ENCODE measurements around the gene DTNB.
"Not testable (repeated sequence)": the region's sequence is repeated elsewhere in the genome, so short reads cannot be mapped to it uniquely, and the experiment has no call there.

The DTNB gene

GRCh38 chr2:25682082-25682481 is 8.7 kb upstream of the DTNB start:
- no peak for DNase-seq

- no peak for DNase-seq
Observed at GRCh38 chr2:25677877-25678276, 4.5 kb upstream of the DTNB start.

DNA sequence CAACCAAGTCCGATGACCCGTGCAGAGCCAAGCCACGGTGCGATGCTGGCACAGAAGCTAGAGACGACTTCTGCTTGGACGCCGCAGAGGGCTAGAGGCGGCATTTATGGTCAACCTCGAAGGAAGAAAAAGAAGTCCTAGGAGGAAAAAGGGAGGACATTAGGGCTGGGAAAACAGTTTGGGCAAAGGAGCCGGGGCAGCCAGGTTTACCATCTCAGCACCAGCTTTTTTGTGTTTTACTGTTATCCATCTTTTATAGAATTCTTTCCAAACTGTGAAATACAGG is 643 bp upstream of the DTNB start:
- no peak for DNase-seq

DNA sequence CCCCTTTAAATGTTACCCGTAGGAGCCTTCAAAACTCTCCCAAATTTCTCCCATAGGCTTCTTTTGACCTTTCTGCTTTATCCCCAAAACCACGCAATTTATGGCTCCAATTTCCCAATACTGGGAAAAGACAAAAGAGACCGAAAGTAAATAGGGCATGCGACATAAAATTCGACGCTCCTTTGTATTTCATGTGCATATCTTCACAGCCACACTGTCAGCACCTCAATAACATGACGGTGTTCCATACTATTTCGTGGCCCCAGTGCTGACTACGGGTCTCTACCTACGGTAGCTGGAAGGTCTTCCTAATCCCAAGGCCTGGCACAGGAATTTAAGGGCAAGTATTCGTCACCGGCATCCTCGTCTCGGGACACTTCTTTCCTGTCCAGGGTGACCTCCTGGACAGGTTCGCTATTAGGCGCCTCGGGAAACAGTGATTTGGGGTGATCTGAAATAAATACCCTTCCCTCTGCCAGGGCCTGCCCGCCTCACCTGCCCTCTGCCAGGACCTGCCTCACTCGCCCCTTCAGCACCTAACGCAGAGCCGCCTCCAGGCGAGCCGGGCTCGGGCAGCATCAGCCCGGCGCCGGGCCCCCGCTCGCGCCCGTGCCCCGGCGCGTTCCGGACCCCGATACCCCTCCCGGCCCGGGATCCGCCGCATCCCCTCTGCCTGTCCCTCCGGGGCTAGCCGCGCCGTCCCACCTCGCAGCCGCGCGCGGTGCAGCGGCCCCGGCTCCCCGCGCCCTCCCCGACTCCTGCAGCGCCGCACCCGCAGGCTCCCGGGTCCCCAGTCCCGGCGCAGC is 680 bp downstream of the DTNB start:
- no peak for DNase-seq

GRCh38 chr2:25671622-25672021 is 1.8 kb downstream of the DTNB start:
- no peak for DNase-seq

- DNase-seq, result no peak
Observed at GRCh38 chr2:25669520-25669919, 3.9 kb downstream of the DTNB start.

DNA sequence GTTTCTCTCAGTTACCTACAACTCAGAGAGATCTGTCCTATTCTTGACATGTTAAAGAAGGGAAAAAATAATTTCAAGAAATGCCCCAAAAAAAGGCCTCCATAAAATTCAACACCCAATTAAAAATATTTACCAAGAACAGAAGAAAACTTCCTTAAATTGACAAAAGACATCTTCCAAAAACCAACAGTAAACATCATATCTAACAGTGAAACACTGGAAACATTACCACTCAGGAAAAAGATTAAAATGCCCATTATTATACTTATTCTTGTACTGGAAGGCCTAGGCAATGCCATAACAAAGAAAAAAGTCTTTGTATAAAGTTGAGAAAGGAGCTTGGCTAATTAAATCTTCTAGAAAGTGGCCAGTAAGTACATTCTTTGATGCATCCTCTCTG is 7.2 kb downstream of the DTNB start:
- DNase-seq, result no peak

DNA sequence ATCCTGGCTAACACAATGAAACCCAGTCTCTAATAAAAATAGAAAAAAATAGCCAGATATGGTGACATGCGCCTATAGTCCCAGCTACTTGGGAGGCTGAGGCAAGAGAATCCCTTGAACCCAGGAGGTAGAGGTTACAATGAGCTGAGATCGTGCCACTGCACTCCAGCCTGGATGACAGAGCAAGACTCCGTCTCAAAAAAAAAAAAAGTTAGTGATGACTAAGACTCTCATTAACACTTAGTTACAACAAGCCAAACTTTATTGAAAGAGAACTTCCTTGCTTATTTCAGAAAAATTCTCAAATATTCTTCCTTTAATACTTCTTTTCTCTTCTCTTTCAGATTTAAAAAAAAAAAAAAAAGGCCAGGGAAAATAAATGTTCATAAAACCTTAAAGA is 7.9 kb downstream of the DTNB start:
- not testable (repeated sequence) for DNase-seq

GRCh38 chr2:25664965-25665307 is 8.4 kb downstream of the DTNB start:
- DNase-seq, result no peak

GRCh38 chr2:25664183-25664964 is 9.0 kb downstream of the DTNB start:
- no peak for DNase-seq

- DNase-seq, result no peak
Observed at GRCh38 chr2:25655316-25655715, 18.1 kb downstream of the DTNB start.

GRCh38 chr2:25654801-25655200 is 18.6 kb downstream of the DTNB start:
- DNase-seq, result no peak

DNA sequence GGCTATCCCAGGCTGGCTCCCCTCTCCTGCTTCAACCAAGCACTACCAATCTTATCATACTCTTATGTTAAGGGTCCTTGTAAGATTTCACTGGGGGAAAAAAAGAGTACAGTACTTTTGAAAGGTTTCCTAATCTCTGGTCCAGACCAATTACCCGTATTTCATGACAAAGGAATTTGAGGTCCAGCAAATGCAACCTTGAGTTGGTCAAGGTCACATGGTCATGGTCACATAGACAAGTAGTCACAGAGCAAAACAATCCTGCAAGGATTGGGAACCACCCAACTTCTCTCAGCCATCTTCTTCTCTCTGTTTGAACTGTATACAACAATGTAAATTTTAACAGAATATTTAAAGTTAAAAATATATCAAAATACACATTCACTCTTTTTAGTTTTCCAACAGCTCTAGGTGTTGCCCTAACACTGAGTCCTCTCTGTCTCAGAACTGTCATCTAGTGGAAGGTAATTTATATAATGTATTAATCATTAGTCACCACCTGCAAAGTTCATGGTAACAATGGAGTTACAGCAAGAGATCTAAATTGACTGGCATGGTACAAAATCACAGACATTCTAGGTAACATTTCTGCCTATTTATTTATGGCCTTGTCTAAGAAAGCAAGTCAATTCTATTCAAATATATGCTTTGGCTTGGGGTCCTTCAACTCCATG is 21.5 kb downstream of the DTNB start:
- DNase-seq, result no peak

DNA sequence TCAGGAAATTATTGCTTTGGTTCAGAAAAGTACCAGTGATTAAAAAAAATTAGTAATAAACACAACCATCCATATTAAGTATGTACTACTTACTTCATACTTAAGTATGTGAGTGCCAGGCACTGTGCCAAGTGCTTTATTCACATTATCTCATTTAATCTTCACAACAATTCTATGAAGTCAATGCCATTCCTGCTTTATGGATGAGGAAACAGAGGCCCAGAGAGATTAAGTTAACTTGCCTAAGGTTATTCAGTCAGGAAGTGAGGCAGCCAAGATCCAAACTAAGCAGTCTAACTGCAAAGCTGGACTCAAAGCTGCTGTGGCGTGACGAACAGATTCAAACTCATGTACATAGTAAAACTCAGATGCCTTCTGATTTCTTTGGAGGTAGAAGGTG is 22.3 kb downstream of the DTNB start:
- no peak for DNase-seq

DNA sequence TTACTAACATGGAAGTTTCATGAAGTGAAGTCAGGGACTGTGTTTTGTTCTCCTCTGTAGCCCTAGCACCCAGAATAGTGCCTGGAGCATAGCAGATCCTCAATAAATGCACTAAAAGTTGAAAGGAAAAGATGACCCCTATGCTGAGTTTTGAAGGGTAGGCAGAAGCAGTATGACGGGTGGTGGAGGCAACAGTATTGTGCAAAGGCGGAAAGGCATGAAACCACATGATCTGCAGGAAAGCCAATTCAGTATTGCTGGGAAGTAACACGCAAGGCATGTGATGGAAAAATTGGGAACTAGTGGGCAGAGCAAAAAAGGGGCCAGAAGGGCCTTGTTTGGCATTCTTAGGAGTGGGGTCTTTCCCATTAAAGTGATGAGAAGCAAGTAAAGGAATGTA is 23.1 kb downstream of the DTNB start:
- DNase-seq, result no peak

GRCh38 chr2:25649786-25650185 is 23.6 kb downstream of the DTNB start:
- DNase-seq, result no peak

DNA sequence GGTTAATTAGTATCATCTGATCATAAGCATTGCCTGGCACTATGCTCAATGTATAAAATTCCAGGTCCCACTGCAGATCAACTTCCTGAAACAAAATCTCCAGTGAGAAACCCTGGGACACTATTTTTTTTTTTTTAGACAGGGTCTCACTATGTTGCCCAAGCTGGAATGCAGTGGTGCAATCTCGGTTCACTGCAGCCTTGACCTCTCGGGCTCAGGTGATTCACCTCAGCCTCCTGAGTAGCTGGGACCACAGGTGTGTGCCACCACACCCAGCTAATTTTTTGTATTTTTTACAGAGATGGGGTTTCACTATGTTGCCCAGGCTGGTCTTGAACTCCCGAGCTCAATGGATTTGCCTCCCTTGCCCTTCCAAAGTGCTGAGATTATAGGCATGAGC is 31.1 kb downstream of the DTNB start:
- no peak for DNase-seq

- no peak for DNase-seq
Observed at GRCh38 chr2:25639696-25640095, 33.7 kb downstream of the DTNB start.

GRCh38 chr2:25639131-25639530 is 34.2 kb downstream of the DTNB start:
- DNase-seq, result no peak

DNA sequence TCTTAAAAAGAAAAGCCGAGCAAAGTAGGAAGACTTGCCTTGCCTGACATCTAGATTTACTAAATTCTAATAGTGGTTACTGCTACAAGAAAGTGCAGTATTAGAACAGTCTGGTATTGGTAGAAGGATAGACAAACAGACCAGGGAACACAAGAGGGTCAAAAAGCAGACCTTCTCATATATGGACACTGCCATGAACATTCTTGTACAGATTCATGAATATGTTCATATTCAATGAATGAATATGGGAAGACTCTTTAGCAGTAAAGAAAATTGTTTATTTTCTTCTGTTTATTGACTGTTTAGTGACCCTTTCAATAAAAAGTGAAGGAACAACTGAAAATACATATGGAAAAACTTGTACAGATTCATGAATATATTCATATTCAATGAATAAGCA is 37.6 kb downstream of the DTNB start:
- DNase-seq, result no peak

- DNase-seq, result not testable (repeated sequence)
Observed at GRCh38 chr2:25633801-25634200, 39.6 kb downstream of the DTNB start.

DNA sequence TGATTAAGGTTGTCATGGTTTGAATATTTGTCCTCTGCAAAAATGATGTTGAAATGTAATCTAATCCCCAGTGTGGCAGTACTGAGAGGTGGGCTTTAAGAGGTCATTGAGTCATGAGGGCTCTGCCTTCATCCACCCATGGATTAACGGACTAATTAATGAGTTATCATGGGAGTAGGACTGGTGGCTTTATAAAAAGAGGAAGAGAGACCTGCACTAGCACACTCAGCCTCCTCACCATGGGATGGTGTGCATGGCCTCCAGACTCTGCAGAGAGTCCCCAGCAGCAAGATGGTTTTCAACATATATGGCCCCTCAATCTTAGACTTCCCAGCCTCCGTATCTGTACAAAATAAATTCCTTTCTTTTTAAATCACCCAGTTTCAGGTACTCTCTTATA is 41.0 kb downstream of the DTNB start:
- no peak for DNase-seq

- DNase-seq, result no peak
Observed at GRCh38 chr2:25624635-25625034, 48.7 kb downstream of the DTNB start.

GRCh38 chr2:25623361-25623760 is 50.0 kb downstream of the DTNB start:
- no peak for DNase-seq

All from NCI-H446 treated with DMSO at 0.1 percent for 48 hours (cell line).